B cell (primary cell): ENCODE results near the gene OBP2B.

Source experiments
- CTCF ChIP-seq: fragments of 200-600 bp; IDR thresholded peaks from one replicate; pipeline ENCODE4 v1.8.0; 2022; ENCODE audit warnings: antibody characterized with exemption, mild to moderate bottlenecking
- EZH2 ChIP-seq: IDR thresholded peaks from 2 replicates; pipeline ENCODE4 v1.6.1; 2012; ENCODE audit warnings: borderline replicate concordance, low read depth, mild to moderate bottlenecking, moderate library complexity, low read length; ENCODE audit not compliant: insufficient read depth, poor library complexity, severe bottlenecking

GRCh38 chr9:133205996-133206931 lies 2.8 kb downstream of the OBP2B start:
- TF ChIP-seq CTCF (no peak), EZH2 (no peak)
